Stimulated activated CD8-positive, alpha-beta memory T cell treated with anti-CD3 and anti-CD28 coated beads, Interleukin-15, amount 100 ng/mL, for 24 hours (primary cell): ENCODE data around the gene ABL1.
"Not testable (repeated sequence)": the region's sequence is repeated elsewhere in the genome, so short reads cannot be mapped to it uniquely, and the experiment has no call there.

Experiments
- DNase-seq: peaks from one replicate; pipeline ENCODE4 v3.0.0-alpha.2; 2020; ENCODE audit warnings: low read depth

The ABL1 gene

GRCh38 chr9:130825351-130825651 is 9.8 kb upstream of the ABL1 start:
- DNase-seq: no peak

GRCh38 chr9:130825809-130826208 is 9.2 kb upstream of the ABL1 start:
- DNase-seq: no peak

- no peak for DNase-seq
These were observed 5.3 kb upstream of the ABL1 start for GRCh38 chr9:130829762-130830161.

GRCh38 chr9:130830231-130830760 is 4.8 kb upstream of the ABL1 start:
- no peak for DNase-seq

GRCh38 chr9:130831077-130831476 is 4.0 kb upstream of the ABL1 start:
- no peak for DNase-seq

GRCh38 chr9:130833031-130833990 is 1.7 kb upstream of the ABL1 start:
- no peak for DNase-seq

- no peak for DNase-seq
These were observed 616 bp downstream of the ABL1 start for GRCh38 chr9:130835441-130836298.

GRCh38 chr9:130837002-130837511 is 2.0 kb downstream of the ABL1 start:
- no peak for DNase-seq

- no peak for DNase-seq
These were observed 2.6 kb downstream of the ABL1 start for GRCh38 chr9:130837643-130838042.

- DNase-seq: no peak
These were observed 4.4 kb downstream of the ABL1 start for GRCh38 chr9:130839132-130840111.

GRCh38 chr9:130842545-130842944 is 7.5 kb downstream of the ABL1 start:
- no peak for DNase-seq

GRCh38 chr9:130843049-130843908 is 8.2 kb downstream of the ABL1 start:
- DNase-seq: no peak

- DNase-seq: no peak
These were observed 9.0 kb downstream of the ABL1 start for GRCh38 chr9:130844044-130844451.

GRCh38 chr9:130845254-130845653 is 10.2 kb downstream of the ABL1 start:
- DNase-seq: no peak

- DNase-seq: no peak
These were observed 10.9 kb downstream of the ABL1 start for GRCh38 chr9:130845901-130846481.

- no peak for DNase-seq
These were observed 11.6 kb downstream of the ABL1 start for GRCh38 chr9:130846487-130847305.

GRCh38 chr9:130847306-130848217 is 12.5 kb downstream of the ABL1 start:
- no peak for DNase-seq

- DNase-seq: not testable (repeated sequence)
These were observed 13.5 kb downstream of the ABL1 start for GRCh38 chr9:130848514-130848913.
